CMK (cell line): ENCODE measurements around the gene LYST.
"Not testable (repeated sequence)": the region's sequence is repeated elsewhere in the genome, so short reads cannot be mapped to it uniquely, and the experiment has no call there.

ENCODE experiments used
- DNase-seq: peaks from one replicate; pipeline ENCODE4 v3.0.0-alpha.2; 2010; ENCODE audit warnings: low read depth

LYST gene

DNA sequence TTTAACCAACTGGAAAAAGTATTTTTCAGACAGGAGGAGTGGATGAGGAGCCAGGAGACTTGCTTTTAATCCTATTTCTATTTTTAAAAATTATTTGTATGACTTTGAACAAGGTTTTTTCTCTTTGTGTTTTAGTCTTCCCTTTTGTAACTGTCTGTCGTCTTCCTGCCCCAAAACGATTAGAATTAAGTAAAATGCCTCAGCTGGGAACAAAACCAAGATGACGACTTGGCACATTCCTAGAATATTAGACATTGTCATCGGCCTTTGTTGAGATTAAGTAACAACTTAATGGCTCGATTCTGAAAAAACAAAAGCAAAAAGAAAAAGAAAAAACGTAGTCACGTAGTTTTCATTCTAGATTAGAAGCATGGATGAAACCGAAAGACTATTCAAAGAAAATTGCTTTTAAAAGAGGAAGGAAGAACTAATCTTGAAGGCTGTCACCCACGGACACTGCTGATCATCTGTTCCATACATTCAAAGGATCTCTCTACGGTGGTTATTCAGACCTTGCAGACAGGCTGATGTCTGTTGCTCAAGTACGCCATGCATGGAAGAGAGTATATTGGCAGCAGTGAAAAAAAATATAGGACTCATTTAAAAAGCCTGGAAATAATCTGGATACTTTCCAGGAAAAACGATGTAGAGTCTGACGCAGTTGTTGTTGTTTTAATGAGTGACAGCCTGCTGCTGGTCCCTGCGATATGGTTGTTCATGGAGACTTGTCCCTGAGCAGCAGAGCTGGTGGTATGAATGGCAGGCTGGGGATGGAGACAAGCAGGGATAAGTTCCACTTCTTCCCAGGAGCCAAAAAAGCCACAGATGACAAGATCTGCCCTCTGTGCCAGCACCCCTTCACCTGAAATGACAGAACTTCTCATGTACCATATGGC is 234.0 kb downstream of the LYST start:
- no peak for DNase-seq

DNA sequence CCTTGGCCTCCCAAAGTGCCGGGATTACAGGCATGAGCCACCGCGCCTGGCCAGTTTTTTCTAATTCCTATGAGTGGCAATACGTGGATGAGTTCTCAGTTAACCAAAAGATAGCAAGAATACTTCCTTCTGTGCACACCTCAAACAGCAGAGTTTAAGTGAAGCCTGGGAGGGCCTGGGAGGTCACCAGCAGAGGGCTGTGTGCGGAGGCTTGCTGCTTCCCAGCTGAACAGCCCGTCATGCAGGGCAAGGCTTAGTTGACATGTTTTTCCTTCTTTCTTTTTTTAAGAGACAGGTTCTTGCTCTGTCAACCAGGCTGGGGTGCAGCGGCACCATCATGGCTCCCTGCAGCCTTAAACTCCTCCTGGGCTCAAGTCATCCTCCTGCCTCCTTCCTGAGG is 234.9 kb downstream of the LYST start:
- DNase-seq, result no peak

DNA sequence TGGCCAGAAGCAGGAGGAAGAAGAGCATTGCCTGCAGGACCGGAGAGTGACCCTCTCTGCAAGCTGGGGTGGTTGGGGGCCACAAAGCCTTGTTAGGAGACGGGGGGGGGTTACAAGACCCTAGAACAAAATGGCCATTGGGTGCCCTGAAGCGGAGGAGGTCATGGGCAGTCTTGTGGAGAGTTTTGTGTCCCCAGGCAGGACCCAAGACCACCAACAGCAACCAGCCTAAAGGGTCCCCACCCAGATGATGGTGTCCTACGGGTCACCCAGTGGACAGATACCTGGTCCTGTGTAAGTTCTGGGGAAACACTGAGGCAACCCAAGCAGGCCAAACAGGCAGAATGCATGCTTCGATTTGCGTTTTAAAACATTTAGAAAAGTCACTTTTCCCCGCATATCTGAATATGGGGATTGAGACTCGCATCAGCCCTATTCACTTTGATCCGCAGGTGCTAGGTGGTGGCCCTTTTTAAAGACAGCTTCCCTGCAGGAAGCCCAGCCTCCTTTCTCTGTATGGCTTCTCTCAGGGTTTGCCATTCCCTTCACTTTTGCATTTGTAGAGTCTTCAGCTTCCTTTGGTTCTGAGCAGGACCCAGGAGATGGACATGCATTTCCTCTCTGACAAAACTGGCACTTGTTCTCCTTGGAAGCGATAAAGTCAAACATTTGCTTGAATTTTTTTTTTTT is 238.2 kb downstream of the LYST start:
- no peak for DNase-seq

DNA sequence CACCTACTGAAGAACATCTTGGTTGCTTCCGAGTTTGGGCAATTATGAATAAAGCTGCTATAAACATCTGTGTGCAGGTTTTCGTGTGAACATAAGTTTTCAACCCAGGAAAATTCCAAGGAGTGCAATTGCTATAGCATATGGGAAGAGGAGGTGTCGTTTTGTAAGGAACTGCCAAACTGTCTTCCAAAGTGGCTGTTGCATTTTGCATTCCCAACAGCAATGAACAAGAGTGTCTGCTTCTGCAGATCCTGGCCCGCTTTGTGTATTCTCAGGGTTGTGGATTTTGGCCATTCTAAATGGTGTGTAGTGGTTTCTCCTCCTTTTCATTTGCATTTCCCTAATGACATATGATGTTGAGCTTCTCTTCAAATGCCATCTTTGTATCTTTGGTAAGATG is 240.9 kb downstream of the LYST start:
- no peak for DNase-seq

DNA sequence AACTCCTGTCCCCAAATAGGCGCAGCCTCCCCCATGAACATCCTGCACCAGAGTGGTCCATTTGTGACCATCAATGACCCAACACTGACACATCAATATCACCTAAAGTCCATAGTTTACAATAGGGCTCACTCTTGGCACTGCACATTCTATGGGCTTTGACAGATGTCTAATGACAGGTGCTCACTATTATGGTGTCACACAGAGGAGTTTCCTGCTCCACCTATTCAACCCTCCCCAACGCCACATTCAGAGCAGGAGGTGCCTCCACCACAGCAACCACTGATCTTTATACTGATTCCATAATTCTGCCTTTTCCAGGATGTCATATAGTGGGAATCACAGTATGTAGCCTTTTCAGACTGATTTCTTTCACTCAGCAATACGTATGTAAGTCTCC is 241.4 kb downstream of the LYST start:
- no peak for DNase-seq

DNA sequence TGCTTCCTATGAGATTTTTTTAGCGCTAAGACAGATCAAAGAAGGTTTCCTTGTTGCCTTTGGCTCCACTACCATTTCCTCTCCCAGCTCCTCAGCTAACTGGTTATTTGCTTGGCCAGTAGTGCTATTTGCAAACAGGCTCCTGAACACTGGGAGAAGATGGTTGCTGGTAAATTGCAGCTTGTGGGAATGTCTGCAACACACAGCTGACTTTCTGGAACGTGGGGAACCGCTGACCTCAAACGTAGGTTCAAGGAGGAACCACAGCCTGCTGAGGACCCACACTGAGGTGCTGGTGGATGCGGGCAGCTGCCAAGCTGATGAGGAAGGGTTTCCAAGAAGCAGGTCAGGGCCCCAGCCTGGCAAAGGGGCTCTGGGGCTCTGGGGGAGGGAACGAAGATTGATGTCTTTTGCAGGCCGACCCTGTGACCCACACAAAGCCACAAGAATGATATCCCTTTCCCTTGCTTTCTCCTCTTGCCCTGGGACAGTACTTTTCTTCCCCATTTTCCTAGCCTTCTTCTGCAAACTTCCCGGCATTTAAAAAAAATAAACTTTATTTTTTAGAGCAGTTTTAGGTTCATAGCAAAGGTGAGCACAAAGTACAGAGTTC is 241.9 kb downstream of the LYST start:
- DNase-seq, result no peak

DNA sequence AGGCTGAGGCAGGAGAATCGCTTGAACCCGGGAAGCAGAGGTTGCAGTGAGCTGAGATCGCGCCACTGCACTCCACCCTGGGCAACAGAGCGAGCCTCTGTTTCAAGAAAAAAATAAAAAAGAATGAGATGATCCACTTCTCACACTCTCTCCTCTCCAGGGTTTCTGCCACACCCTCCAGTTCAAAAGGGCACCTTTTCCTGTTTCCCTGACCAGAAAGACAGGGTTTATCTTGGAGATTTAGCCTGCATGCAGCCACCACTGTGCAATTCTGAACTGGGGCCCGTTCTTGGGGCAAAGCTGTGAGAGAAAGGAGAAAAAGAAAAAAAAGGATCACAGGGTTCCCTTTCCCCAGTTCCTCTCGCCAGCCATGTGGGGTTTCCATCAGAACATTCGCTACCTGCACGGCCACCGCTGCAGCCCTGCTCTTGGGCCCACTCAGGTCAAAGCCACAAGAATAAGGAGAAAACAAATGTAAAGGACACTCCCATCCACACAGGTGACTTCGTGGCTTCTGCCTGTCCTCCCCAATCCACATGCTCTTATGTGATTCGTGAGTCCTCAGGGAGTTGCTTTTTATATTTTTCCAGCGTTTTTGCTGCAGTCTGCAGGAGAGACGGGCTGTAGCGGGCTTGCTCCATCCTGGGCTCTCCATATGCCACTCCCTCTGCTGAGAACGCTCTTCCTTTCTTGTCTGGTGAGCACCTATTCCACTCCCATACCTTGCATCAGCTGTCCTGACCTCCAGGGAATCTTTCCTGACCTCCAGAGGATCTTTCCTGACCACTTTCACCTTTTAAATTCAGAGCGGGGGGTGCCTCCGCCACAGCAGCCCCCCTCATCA is 243.5 kb downstream of the LYST start:
- DNase-seq, result no peak

DNA sequence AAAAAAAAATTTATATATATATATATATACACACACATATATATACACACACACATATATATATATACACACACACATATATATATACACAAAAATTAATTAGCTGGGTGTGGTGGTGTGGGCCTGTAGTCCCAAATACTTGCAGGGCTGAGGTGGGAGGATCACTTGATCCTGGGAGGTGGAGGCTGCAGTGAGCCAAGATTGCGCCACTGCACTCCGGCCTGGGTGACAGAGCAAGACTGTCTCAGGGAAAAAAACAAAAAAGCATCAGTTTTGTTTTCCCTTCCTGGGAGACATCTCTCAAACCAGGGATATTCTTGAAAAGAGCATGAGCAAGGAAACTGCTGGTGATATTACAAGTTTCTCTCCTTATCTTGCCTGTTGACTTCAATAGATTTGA is 247.6 kb downstream of the LYST start:
- not testable (repeated sequence) for DNase-seq

DNA sequence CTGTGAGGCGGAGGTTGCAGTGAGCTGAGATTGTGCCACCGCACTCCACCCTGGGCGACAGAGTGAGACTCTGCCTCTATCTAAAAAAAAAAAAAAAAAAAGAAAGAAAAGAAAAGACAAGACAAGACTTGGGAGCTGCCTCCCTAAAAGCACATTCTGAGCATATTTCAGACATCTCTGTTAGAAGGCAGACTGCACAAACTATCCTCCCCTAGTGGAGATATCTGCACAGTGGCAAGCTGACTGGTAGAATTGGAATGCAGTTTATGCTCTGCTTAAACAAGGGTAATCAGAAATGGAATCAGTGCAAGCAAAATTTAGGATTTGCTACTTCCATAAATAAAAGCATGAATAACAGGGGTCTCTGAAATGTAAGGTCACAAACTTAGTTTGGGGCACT is 248.9 kb downstream of the LYST start:
- no peak for DNase-seq

DNA sequence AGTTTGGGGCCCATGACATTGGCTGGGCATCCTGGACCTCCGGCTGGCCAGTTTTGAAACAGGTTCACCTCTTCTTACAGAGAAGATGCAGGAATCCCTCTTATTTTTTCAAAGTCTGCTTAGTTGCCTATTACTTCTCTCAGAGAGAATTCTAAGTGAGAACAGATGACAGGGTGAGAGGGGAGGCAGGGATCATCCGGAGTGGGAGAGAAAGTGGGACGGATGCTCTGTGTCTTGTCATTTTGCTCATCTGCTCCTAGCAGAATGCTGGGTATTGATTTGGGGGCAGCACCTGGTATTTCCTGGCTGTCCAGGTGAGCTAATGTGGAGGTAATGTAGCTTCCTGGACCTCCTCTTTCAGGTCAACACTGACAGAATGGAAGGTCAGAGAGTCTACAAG is 249.6 kb downstream of the LYST start:
- DNase-seq, result no peak

DNA sequence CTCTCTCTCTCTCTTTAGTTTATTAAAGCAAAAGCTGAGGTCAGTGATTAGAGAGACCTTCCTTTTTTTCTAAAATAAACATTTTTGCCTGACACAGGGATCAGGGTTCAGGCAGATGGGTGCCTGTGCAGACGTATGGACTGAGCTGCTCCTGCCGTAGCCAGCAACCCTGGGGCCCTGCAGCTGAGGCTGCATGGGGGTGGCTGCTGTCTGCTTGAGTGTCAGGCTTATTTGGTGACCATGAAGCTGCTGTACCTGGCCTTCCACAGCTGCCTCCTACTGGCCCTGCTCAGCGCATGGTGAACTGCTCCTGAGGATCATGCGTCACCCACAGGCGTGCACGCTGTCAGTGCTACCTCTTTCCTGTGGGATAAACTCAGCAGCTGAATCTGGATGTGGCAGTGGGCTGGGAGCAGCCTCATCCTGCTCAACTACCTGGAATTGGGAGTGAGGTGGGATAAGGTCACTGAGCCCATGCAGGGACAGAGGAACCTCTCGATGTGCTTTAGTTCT is 252.2 kb downstream of the LYST start:
- DNase-seq, result no peak

DNA sequence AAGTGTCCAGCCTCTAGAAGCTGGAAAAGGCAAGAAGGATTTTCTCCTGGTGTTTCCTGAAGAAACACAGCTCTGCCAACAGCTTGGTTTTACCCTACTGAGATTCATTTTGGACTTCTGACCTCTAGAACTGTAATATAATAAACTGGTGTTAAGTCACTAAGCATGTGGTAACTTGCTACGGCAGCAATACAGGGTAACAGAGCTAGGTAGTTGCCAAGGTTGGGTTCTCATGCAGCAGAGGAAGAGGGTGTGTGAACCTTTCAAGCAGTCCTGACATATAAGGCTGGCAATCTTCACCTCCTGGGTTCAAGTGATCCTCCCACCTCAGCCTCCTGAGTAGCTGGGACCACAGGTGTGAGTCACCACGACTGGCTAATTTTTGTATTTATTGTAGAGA is 253.1 kb downstream of the LYST start:
- no peak for DNase-seq

DNA sequence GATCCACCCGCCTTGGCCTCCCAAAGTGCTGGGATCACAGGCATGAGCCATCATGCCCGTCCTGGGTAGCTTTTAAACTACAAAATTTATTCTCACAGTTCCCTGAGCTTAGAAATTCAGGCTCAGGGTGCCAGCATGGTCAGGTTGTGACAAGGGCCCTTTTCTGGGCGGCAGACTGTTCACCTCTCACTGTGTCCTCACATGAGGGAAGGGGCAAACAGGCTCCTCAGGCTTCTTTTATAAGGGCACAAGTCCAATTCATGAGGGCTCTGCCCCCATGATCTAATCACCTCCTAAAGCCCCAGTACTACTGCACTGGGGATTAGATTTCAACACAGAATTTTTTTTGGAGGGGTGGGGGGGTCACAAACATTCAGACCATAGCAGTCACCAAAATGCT is 253.9 kb downstream of the LYST start:
- no peak for DNase-seq
